ENCODE data around the gene IL36A.

IL36A gene

GRCh38 chr2:112967023-112967422, 38.2 kb upstream of the IL36A start:
- no peak for TF ChIP-seq CTCF (IDR thresholded peaks at IDR 0.05; ENCODE audit: low read length, missing control alignments)
- DNase-seq (ENCODE audit: low read depth) = no peak
- H3K4me3 ChIP-seq (replicated peaks; ENCODE audit: low read depth, low read length) = no peak overlapping the region

- TF ChIP-seq CTCF (IDR thresholded peaks at IDR 0.05; ENCODE audit: low read length, missing control alignments) = no peak
- H3K4me3 ChIP-seq (replicated peaks; ENCODE audit: low read depth, low read length) = no peak overlapping the region
- no peak for DNase-seq (ENCODE audit: low read depth)
These were observed 32.7 kb upstream of the IL36A start for GRCh38 chr2:112972423-112973086.

- DNase-seq (ENCODE audit: low read depth) = no peak
- no peak overlapping the region for H3K4me3 ChIP-seq (replicated peaks; ENCODE audit: low read depth, low read length)
- no peak for TF ChIP-seq CTCF (IDR thresholded peaks at IDR 0.05; ENCODE audit: low read length, missing control alignments)
These were observed 32.1 kb upstream of the IL36A start for GRCh38 chr2:112973156-112973555.

- no peak for DNase-seq (ENCODE audit: low read depth)
- no peak within 1 kb of the TSS for H3K4me3 ChIP-seq (replicated peaks; ENCODE audit: low read depth, low read length)
- no peak for TF ChIP-seq CTCF (IDR thresholded peaks at IDR 0.05; ENCODE audit: low read length, missing control alignments)
These were observed 27.7 kb upstream of the IL36A start, which contains the start of gene IL36G for GRCh38 chr2:112977559-112978056. TSS of gene IL36G (plus strand) at chr2:112978006. CDS start at chr2:112978639, 633 bp downstream.

- H3K4me3 ChIP-seq (replicated peaks; ENCODE audit: low read depth, low read length) = no peak overlapping the region
- DNase-seq (ENCODE audit: low read depth) = no peak
These were observed 25.5 kb upstream of the IL36A start for GRCh38 chr2:112979731-112980130.

GRCh38 chr2:112980537-112980936, 24.7 kb upstream of the IL36A start:
- TF ChIP-seq CTCF (IDR thresholded peaks at IDR 0.05; ENCODE audit: low read length, missing control alignments) = no peak
- no peak for DNase-seq (ENCODE audit: low read depth)
- H3K4me3 ChIP-seq (replicated peaks; ENCODE audit: low read depth, low read length) = no peak overlapping the region

More at GRCh38 chr2:112979731-112980130, 25.5 kb upstream of the IL36A start:
- no peak for TF ChIP-seq CTCF (IDR thresholded peaks at IDR 0.05; ENCODE audit: low read length, missing control alignments)

GRCh38 chr2:112985090-112985489, 20.2 kb upstream of the IL36A start:
- DNase-seq (ENCODE audit: low read depth) = no peak
- TF ChIP-seq CTCF (IDR thresholded peaks at IDR 0.05; ENCODE audit: low read length, missing control alignments) = no peak
- no peak overlapping the region for H3K4me3 ChIP-seq (replicated peaks; ENCODE audit: low read depth, low read length)

All from fibroblast of pulmonary artery (primary cell).